ENCODE data around the gene INAFM1.
A peak's percentile ranks its signal among the peaks of the same experiment; 100 is the strongest.

Gene INAFM1

DNA sequence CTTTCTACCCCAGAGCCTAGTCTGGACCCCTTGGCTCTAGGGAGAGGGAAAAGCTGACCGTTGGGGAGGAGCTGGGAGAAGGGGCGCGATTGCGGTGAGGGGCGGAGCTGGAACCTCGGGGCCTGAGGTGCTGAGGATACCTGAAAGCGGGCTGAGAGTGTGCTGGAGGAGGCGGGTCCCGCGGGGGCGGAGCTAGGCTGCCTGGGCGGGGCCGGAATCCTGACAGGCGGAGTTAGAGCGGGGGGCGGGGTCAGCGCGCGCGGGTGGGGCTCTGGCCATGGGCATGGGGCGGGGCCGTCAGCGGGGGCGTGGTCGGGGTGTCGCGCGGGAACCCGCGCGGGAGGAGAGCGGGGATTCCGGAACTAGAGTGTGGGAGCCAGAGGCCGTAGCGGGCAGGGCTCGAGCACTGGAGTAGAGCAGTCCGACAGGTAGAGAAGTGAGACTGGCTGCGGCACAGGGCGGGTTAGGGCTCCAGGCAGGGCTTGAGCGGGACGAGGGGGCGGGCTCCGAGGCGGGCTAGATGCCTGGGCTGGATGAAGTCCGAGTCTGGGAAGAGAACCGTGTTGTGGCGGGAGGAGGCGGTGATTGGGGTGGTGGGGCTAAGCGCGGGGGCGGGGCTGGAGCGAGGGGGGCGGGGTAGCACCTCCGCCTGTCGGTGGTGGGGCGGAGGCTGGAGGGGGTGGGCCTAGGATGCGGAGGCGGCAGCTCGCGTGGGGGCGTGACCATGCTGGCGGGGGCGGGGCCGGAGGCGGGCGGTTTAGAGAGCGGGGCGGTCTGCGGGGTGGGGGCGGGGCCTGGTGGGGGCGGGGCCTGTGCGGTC, at the start of gene INAFM1:
Gene INAFM1 (plus strand): TSS at position 815 of the 820 bp plus-strand sequence. CDS start 35 bp downstream, outside the sequence.
- TF ChIP-seq, protein P1, sequence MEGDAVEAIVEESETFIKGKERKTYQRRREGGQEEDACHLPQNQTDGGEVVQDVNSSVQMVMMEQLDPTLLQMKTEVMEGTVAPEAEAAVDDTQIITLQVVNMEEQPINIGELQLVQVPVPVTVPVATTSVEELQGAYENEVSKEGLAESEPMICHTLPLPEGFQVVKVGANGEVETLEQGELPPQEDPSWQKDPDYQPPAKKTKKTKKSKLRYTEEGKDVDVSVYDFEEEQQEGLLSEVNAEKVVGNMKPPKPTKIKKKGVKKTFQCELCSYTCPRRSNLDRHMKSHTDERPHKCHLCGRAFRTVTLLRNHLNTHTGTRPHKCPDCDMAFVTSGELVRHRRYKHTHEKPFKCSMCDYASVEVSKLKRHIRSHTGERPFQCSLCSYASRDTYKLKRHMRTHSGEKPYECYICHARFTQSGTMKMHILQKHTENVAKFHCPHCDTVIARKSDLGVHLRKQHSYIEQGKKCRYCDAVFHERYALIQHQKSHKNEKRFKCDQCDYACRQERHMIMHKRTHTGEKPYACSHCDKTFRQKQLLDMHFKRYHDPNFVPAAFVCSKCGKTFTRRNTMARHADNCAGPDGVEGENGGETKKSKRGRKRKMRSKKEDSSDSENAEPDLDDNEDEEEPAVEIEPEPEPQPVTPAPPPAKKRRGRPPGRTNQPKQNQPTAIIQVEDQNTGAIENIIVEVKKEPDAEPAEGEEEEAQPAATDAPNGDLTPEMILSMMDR (IDR thresholded peaks at IDR 0.05; ENCODE audit: low read depth, low read length, poor library complexity, severe bottlenecking), result no peak
- no peak for TF ChIP-seq EZH2phosphoT487 (IDR thresholded peaks at IDR 0.05; ENCODE audit: borderline replicate concordance, low read length)
- 0 out of 2 replicates have a peak, but pooled peaks cover 2% of the 10 kb centered on the region for H3F3A ChIP-seq (ENCODE audit: control insufficient read depth, insufficient read depth)
- no peaks in the 10 kb centered on the region for H3K27me3 ChIP-seq (ENCODE audit: control insufficient read depth, low read length)
- H3K9me3 ChIP-seq (ENCODE audit: control insufficient read depth, insufficient read depth, low read length), result no peaks in the 10 kb centered on the region
- no peaks in the 10 kb centered on the region; the same call in 1 of the 2 replicates for H4K20me1 ChIP-seq (ENCODE audit: control insufficient read depth, insufficient read depth, low read depth, low read length)
- peak within 1 kb of the TSS; percentile 94 for H3K4me2 ChIP-seq (ENCODE audit: low read length)
- peaks cover 34% of the 10 kb centered on the region for H3K4me1 ChIP-seq (ENCODE audit: control insufficient read depth, low read length)
- H3K27ac ChIP-seq (ENCODE audit: low read depth, low read length), result peak within 1 kb of the TSS; percentile 88
- H3K36me3 ChIP-seq (ENCODE audit: control insufficient read depth, low read length), result peaks cover 11% of the 10 kb centered on the region
- H3K9me2 ChIP-seq (replicated peaks; ENCODE audit: control insufficient read depth, low read length), result no peaks in the 10 kb centered on the region
- H3K4me3 ChIP-seq (ENCODE audit: low read length), result peak within 1 kb of the TSS; percentile 84
- peaks cover 17% of the 10 kb centered on the region for H3K79me2 ChIP-seq (ENCODE audit: control insufficient read depth, low read length)

DNA sequence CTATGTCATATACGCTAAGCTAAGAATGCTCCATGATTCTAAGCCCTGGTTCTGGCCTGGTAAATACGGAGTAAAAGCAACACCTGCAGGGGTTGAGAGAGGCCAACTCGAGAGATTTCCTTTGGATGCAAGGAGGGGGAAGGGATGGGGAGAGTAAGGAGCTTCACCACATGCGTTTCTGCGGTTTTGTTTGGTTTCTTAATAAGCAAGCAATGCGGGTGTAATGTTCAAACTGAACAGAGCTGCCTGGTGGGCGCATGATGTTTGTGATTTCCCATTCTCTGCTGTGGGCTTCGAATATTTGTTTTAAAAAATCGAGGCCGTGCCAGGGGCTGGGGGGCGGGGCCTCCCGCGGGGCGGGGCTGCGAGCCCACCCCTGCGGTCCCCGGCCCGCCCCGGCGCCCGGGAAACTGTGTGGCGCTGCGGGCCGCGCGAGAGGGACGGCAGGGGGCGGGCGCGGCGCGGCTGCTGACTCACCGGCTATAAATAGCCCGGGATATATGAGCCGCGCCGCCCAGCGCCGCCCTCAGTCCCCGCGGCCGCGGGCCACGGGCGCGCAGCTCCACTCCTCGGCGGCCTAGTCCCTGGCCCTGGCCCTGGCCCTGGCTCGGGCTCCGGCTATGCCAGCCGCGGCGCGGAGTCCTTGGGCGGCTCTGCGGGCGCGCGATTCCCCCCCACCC, 48.8 kb upstream of the INAFM1 start:
- Histone ChIP-seq H4K20me1 (ENCODE audit: control insufficient read depth, insufficient read depth, low read depth, low read length) (no peaks in the 10 kb centered on the region), H3K4me3 (ENCODE audit: low read length) (peak overlapping the region; percentile 79), H3K9me2 (replicated peaks; ENCODE audit: control insufficient read depth, low read length) (no peaks in the 10 kb centered on the region), H3F3A (ENCODE audit: control insufficient read depth, insufficient read depth) (peaks cover 24% of the 10 kb centered on the region), H3K27me3 (ENCODE audit: control insufficient read depth, low read length) (no peaks in the 10 kb centered on the region), H3K4me1 (ENCODE audit: control insufficient read depth, low read length) (peaks cover 45% of the 10 kb centered on the region), H3K4me2 (ENCODE audit: low read length) (peak overlapping the region; percentile 99), H3K36me3 (ENCODE audit: control insufficient read depth, low read length) (peaks cover 10% of the 10 kb centered on the region), H3K9me3 (ENCODE audit: control insufficient read depth, insufficient read depth, low read length) (no peaks in the 10 kb centered on the region), H3K79me2 (ENCODE audit: control insufficient read depth, low read length) (peaks cover 5% of the 10 kb centered on the region; the same call in 1 of the 2 replicates), H3K27ac (ENCODE audit: low read depth, low read length) (peak overlapping the region; percentile 95)
- TF ChIP-seq EZH2phosphoT487 (IDR thresholded peaks at IDR 0.05; ENCODE audit: borderline replicate concordance, low read length), result no peak
- TF ChIP-seq, protein P1 (IDR thresholded peaks at IDR 0.05; ENCODE audit: low read depth, low read length, poor library complexity, severe bottlenecking), result no peak

DNA sequence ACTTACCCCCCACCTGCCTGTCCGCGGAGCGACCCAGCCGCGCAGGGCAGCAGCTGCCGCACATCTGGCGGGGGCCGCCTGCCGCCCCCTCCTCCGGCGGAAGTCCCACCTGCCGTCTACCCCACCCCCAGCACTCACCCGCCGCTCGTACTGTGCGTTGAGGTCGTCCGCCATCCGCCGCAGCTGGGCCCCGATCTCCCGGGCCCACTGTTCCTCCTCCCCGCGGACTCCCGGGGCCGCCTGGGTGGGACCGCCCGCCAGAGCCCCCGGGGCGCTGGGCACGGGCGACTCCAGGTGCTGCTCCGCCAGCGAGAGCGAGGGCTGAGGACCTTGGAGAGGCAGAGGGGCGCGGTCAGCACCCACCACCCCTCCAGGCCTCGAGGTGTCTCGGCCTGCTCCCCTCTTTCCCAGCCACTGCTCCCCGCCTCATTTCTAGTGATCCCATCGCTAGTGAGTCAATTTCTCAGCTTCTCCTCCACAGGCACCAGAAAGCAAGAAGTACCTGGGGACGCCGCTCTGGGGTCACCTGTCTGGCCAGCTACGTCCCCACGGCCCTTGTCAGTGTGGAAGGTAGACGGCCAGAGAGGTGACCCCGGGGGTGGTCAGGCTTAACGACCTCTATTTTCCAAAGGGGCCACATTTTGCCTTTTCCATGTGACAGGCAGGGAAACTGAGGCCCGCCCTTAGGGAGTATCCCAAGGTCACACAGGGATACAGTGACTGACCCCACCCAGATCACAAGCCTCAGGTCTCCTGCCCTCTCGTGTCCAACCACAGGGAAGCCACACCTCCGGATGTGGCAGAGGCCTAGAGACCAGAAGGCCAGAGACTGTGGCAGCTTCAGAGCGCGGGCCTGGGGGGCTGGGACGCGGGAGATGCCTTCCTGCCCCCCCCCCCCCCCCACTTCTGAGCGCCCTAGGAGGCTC, 48.0 kb upstream of the INAFM1 start:
- H3K4me3 ChIP-seq (ENCODE audit: low read length), result peak overlapping the region; percentile 79
- TF ChIP-seq, protein P1 (IDR thresholded peaks at IDR 0.05; ENCODE audit: low read depth, low read length, poor library complexity, severe bottlenecking), result peak; percentile 28
- TF ChIP-seq EZH2phosphoT487 (IDR thresholded peaks at IDR 0.05; ENCODE audit: borderline replicate concordance, low read length), result no peak
- peak overlapping the region; percentile 95 for H3K27ac ChIP-seq (ENCODE audit: low read depth, low read length)
- H4K20me1 ChIP-seq (ENCODE audit: control insufficient read depth, insufficient read depth, low read depth, low read length), result no peaks in the 10 kb centered on the region
- H3K36me3 ChIP-seq (ENCODE audit: control insufficient read depth, low read length), result peaks cover 10% of the 10 kb centered on the region
- H3K27me3 ChIP-seq (ENCODE audit: control insufficient read depth, low read length), result peaks cover 4% of the 10 kb centered on the region
- H3K4me1 ChIP-seq (ENCODE audit: control insufficient read depth, low read length), result peaks cover 51% of the 10 kb centered on the region
- H3F3A ChIP-seq (ENCODE audit: control insufficient read depth, insufficient read depth), result peaks cover 24% of the 10 kb centered on the region
- H3K79me2 ChIP-seq (ENCODE audit: control insufficient read depth, low read length), result peaks cover 5% of the 10 kb centered on the region; the same call in 1 of the 2 replicates
- peak overlapping the region; percentile 99 for H3K4me2 ChIP-seq (ENCODE audit: low read length)
- H3K9me2 ChIP-seq (replicated peaks; ENCODE audit: control insufficient read depth, low read length), result no peaks in the 10 kb centered on the region
- no peaks in the 10 kb centered on the region for H3K9me3 ChIP-seq (ENCODE audit: control insufficient read depth, insufficient read depth, low read length)

All from DOHH2 (cell line).